ENCODE measurements around the gene RAPH1.

RAPH1 gene

DNA sequence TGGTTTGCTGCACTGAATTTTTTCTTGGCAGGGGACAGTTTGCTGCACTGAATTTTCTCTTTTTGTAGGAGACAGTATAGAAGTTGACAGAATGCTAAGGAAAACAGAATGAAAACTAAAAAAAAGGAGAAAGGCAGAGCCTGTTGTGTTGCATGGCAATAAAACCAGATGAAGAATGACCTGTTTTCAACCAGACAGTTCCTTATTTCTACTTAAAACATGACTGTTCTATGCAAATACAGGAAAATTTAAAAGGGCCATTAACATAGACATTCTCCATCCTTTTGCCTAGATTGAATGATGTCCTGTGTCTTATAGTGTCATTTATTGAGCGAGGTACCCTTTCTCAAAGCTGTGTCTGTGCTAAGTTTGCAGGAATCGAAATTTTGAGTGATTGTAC lies 173.6 kb downstream of the RAPH1 start:
- no peak overlapping the region for H3K27ac ChIP-seq
- TF ChIP-seq, protein P1, sequence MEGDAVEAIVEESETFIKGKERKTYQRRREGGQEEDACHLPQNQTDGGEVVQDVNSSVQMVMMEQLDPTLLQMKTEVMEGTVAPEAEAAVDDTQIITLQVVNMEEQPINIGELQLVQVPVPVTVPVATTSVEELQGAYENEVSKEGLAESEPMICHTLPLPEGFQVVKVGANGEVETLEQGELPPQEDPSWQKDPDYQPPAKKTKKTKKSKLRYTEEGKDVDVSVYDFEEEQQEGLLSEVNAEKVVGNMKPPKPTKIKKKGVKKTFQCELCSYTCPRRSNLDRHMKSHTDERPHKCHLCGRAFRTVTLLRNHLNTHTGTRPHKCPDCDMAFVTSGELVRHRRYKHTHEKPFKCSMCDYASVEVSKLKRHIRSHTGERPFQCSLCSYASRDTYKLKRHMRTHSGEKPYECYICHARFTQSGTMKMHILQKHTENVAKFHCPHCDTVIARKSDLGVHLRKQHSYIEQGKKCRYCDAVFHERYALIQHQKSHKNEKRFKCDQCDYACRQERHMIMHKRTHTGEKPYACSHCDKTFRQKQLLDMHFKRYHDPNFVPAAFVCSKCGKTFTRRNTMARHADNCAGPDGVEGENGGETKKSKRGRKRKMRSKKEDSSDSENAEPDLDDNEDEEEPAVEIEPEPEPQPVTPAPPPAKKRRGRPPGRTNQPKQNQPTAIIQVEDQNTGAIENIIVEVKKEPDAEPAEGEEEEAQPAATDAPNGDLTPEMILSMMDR (IDR thresholded peaks at IDR 0.05): no peak
- TF ChIP-seq ZFX (IDR thresholded peaks at IDR 0.05; ENCODE audit: borderline replicate concordance): no peak

DNA sequence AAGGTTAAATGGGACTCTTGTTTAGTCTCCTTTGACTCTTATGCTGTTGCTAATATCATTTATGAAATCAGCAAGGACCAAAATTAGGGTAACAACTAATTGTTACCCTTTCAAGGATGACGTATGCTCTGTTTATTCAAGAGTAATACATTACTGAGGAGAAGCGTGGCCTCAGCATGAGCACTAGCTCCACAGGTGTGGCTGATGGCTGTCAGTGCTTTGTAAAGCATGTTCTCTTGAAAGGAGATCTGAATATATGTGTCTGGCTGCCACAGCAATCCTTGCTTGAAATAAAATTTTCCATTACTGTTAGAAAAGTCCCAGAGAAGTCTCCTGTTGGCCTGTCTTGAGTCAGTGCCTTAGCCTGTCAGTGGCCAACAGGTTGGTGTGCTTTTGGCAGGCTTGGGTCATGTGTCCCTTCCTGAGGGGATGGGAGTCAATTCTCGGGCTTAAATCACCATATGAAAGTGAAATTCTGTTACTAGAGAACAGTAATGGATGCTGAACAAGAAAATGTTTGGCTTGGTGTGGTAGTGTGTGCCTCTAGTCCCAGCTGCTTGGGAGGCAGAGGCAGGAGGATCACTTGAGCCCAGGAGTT lies 174.2 kb downstream of the RAPH1 start:
- TF ChIP-seq, protein P1 (IDR thresholded peaks at IDR 0.05): no peak
- no peak for TF ChIP-seq ZFX (IDR thresholded peaks at IDR 0.05; ENCODE audit: borderline replicate concordance)
- H3K27ac ChIP-seq: no peak overlapping the region

DNA sequence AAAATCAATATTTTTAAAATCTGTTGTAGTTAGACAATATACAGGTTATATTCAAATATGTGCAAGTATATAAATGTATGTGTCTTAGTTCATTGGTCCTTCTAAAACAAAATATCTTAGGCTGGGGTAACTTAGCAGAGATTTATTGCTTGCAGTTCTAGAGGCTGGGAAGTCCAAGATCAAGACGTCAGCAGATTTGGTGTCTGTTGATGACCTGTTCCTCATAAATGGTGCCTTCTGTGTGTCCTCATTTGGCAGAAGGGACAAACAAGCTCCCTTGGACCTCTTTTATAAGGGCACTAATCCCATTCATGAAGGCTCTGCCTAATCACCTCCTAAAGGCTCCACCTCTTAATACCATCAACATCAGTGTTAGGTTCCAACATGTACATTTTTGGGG lies 175.7 kb downstream of the RAPH1 start:
- TF ChIP-seq ZFX (IDR thresholded peaks at IDR 0.05; ENCODE audit: borderline replicate concordance): no peak
- TF ChIP-seq, protein P1 (IDR thresholded peaks at IDR 0.05): no peak
- H3K27ac ChIP-seq: no peak overlapping the region

DNA sequence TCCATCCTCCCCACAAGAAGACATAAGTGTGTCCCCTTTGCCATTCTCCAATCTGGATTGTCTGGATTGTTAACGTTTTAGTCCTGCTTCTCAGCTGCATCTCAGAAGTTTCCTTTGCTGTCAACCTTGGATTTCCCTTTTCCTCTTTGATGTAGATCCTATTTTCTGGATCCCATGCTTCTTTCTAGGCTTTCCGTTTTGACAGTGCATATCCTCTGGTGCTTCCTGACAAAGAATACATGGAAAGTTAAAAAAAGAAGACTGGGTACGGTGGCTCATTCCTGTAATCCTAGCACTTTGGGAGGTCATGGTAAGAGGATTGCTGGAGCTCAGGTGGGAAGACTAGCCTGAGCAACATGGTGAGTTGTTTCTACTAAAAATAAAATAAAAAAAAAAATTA lies 180.1 kb downstream of the RAPH1 start:
- TF ChIP-seq ZFX (IDR thresholded peaks at IDR 0.05; ENCODE audit: borderline replicate concordance): no peak
- TF ChIP-seq, protein P1 (IDR thresholded peaks at IDR 0.05): no peak
- no peak overlapping the region for H3K27ac ChIP-seq

DNA sequence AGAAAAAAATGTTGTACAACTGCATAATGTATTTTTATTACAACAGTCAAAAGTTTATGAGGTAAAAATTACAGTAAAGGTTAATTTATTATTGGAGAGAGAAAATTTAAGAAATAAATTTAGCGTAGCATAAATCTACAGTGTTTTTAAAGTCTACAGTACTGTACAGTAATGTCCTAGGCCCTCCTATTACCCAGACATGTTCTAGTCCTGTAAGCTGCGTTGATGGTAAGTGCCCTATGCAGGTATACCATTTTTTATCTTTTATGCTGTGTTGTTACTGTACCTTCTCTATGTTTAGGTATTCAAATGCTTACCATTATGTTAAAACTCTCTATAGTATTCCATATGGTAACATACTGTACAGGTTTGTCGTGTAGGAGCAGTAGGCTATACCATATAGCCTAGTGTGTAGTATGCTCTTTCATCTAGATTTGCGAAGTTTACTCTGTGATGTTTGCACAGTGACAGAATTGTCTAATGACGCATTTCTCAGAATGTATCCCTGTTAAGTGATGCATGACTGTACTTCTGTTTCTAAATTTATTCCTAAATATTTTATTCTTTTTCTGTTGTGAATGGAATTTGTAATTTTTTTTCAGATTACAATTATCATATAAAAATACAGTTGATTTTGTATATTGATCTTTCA lies 182.4 kb downstream of the RAPH1 start:
- 0 out of 2 replicates have a peak overlapping the region, but pooled peaks have one; percentile 0 for H3K27ac ChIP-seq
- no peak for TF ChIP-seq ZFX (IDR thresholded peaks at IDR 0.05; ENCODE audit: borderline replicate concordance)
- TF ChIP-seq, protein P1 (IDR thresholded peaks at IDR 0.05): no peak

DNA sequence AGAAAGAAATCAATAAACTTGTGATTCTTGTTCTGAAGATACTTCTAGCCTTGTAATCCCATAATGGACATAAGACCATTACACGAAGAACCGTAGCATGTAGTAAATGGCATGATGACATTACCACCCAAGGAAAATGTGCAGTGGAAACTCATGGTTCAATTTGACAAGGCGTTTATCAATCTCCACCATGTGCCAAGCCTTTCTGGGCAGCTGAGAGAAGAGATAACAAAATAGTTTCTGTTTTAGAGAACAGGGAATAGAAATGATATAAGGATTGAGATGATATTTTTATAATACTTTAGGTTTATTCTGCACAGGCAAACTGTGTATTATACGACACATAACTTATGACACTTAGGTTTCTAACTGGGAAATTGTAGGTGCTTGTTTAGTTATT lies 187.7 kb downstream of the RAPH1 start:
- H3K27ac ChIP-seq: no peak overlapping the region
- TF ChIP-seq, protein P1 (IDR thresholded peaks at IDR 0.05): no peak

DNA sequence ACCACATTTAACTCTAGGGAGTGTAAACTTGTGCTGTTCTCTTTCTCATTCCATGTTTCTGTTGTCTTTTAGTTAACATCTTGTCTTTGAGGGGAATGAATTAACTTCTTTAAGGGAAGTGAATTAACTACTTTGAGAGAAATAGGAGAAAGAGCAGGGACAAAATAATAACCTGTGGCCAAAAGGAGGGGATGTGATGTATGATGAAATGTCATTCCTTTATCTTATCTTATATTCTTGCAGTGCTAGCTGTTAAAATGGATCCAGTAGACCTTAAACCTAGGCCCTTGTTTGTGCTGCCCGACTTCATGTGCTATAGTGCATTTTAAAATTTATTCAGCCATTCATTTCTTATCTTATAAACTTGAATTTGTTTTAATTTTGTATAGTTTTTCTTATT lies 188.5 kb downstream of the RAPH1 start:
- H3K27ac ChIP-seq: no peak overlapping the region
- no peak for TF ChIP-seq ZFX (IDR thresholded peaks at IDR 0.05; ENCODE audit: borderline replicate concordance)

All from 22Rv1 (cell line).